Mononuclear cell (primary cell): Measurements from ENCODE around the gene CNNM1. TPM values are rescaled to one million over a fixed set of nuclear protein-coding genes. Genes with fewer than 3 reads are reported as not detected.

Experiments used
- H3K27me3 ChIP-seq: 2 replicates; pipeline ENCODE4 v1.6.0; 2011; ENCODE audit warnings: low read length, control low read depth; ENCODE audit not compliant: insufficient read depth
- H3K4me1 ChIP-seq: 2 replicates; pipeline ENCODE4 v1.5.1; 2011; ENCODE audit warnings: mild to moderate bottlenecking, low read length, control low read depth; ENCODE audit not compliant: insufficient read depth
- H3K4me3 ChIP-seq: 2 replicates; pipeline ENCODE4 v1.5.1; 2011; ENCODE audit warnings: mild to moderate bottlenecking, low read length, moderate library complexity
- H3K9me3 ChIP-seq: 2 replicates; pipeline ENCODE4 v1.5.1; 2011; ENCODE audit warnings: low read depth, mild to moderate bottlenecking, control low read depth, low read length
- total RNA-seq: library from RNA; depleted of rRNA; stranded (reverse); fragments of >200 nt; gene quantifications from one replicate; pipeline ENCODE4 v1.2.3, GENCODE V29; 2012

CNNM1 gene
- total RNA-seq, result 0.21 TPM

GRCh38 chr10:99329304-99329553 is at the start of gene CNNM1:
Gene CNNM1 (plus strand): TSS chr10:99329356. CDS start chr10:99329388, 32 bp downstream.
- Histone ChIP-seq H3K4me1 (peaks cover 15% of the 10 kb centered on the region), H3K9me3 (no peaks in the 10 kb centered on the region), H3K4me3 (no peak within 1 kb of the TSS), H3K27me3 (peaks cover 45% of the 10 kb centered on the region)

GRCh38 chr10:99279626-99280111 is 49.5 kb upstream of the CNNM1 start:
- H3K27me3 ChIP-seq, result peaks cover 13% of the 10 kb centered on the region
- peaks cover 10% of the 10 kb centered on the region for H3K9me3 ChIP-seq
- no peaks in the 10 kb centered on the region for H3K4me1 ChIP-seq
- H3K4me3 ChIP-seq, result no peak overlapping the region

- H3K9me3 ChIP-seq, result peaks cover 10% of the 10 kb centered on the region
- no peak overlapping the region for H3K4me3 ChIP-seq
- H3K4me1 ChIP-seq, result no peaks in the 10 kb centered on the region
- H3K27me3 ChIP-seq, result peaks cover 11% of the 10 kb centered on the region
Observed at GRCh38 chr10:99280472-99280871, 48.7 kb upstream of the CNNM1 start.

- peaks cover 2% of the 10 kb centered on the region for H3K27me3 ChIP-seq
- peaks cover 10% of the 10 kb centered on the region for H3K9me3 ChIP-seq
- H3K4me3 ChIP-seq, result no peak overlapping the region
- H3K4me1 ChIP-seq, result no peaks in the 10 kb centered on the region
Observed at GRCh38 chr10:99285881-99286280, 43.3 kb upstream of the CNNM1 start.

GRCh38 chr10:99290306-99290705 is 38.9 kb upstream of the CNNM1 start:
- H3K27me3 ChIP-seq, result peaks cover 2% of the 10 kb centered on the region
- H3K4me1 ChIP-seq, result no peaks in the 10 kb centered on the region
- no peak overlapping the region for H3K4me3 ChIP-seq
- no peaks in the 10 kb centered on the region for H3K9me3 ChIP-seq

GRCh38 chr10:99292159-99292558 is 37.0 kb upstream of the CNNM1 start:
- no peaks in the 10 kb centered on the region for H3K4me1 ChIP-seq
- H3K9me3 ChIP-seq, result no peaks in the 10 kb centered on the region
- peaks cover 2% of the 10 kb centered on the region for H3K27me3 ChIP-seq
- H3K4me3 ChIP-seq, result no peak overlapping the region

GRCh38 chr10:99296605-99297004 is 32.6 kb upstream of the CNNM1 start:
- no peaks in the 10 kb centered on the region for H3K9me3 ChIP-seq
- H3K4me1 ChIP-seq, result no peaks in the 10 kb centered on the region
- H3K4me3 ChIP-seq, result no peak overlapping the region
- no peaks in the 10 kb centered on the region for H3K27me3 ChIP-seq

- Histone ChIP-seq H3K4me3 (no peak overlapping the region), H3K27me3 (no peaks in the 10 kb centered on the region), H3K9me3 (no peaks in the 10 kb centered on the region), H3K4me1 (no peaks in the 10 kb centered on the region)
Observed at GRCh38 chr10:99297033-99297432, 32.1 kb upstream of the CNNM1 start.

- Histone ChIP-seq H3K27me3 (no peaks in the 10 kb centered on the region), H3K4me3 (no peak overlapping the region), H3K4me1 (no peaks in the 10 kb centered on the region), H3K9me3 (no peaks in the 10 kb centered on the region)
Observed at GRCh38 chr10:99303899-99304861, 25.0 kb upstream of the CNNM1 start.

GRCh38 chr10:99304862-99305229 is 24.3 kb upstream of the CNNM1 start:
- Histone ChIP-seq H3K27me3 (no peaks in the 10 kb centered on the region), H3K4me3 (no peak overlapping the region), H3K4me1 (no peaks in the 10 kb centered on the region), H3K9me3 (no peaks in the 10 kb centered on the region)

- no peak overlapping the region for H3K4me3 ChIP-seq
- no peaks in the 10 kb centered on the region for H3K9me3 ChIP-seq
- no peaks in the 10 kb centered on the region for H3K27me3 ChIP-seq
- no peaks in the 10 kb centered on the region for H3K4me1 ChIP-seq
Observed at GRCh38 chr10:99312501-99312900, 16.7 kb upstream of the CNNM1 start.

GRCh38 chr10:99315853-99316252 is 13.3 kb upstream of the CNNM1 start:
- no peak overlapping the region for H3K4me3 ChIP-seq
- no peaks in the 10 kb centered on the region for H3K9me3 ChIP-seq
- H3K27me3 ChIP-seq, result no peaks in the 10 kb centered on the region
- H3K4me1 ChIP-seq, result no peaks in the 10 kb centered on the region

GRCh38 chr10:99316374-99316773 is 12.8 kb upstream of the CNNM1 start:
- Histone ChIP-seq H3K4me1 (no peaks in the 10 kb centered on the region), H3K27me3 (no peaks in the 10 kb centered on the region), H3K9me3 (no peaks in the 10 kb centered on the region), H3K4me3 (no peak overlapping the region)

GRCh38 chr10:99318048-99318447 is 11.1 kb upstream of the CNNM1 start:
- H3K9me3 ChIP-seq, result no peaks in the 10 kb centered on the region
- H3K4me1 ChIP-seq, result no peaks in the 10 kb centered on the region
- H3K4me3 ChIP-seq, result no peak overlapping the region
- H3K27me3 ChIP-seq, result no peaks in the 10 kb centered on the region

GRCh38 chr10:99318475-99318874 is 10.7 kb upstream of the CNNM1 start:
- Histone ChIP-seq H3K9me3 (no peaks in the 10 kb centered on the region), H3K4me1 (no peaks in the 10 kb centered on the region), H3K27me3 (peaks cover 4% of the 10 kb centered on the region), H3K4me3 (no peak overlapping the region)

GRCh38 chr10:99325281-99325680 is 3.9 kb upstream of the CNNM1 start:
- Histone ChIP-seq H3K27me3 (peaks cover 31% of the 10 kb centered on the region), H3K4me1 (peaks cover 14% of the 10 kb centered on the region), H3K4me3 (no peak overlapping the region), H3K9me3 (no peaks in the 10 kb centered on the region)
